Activated CD8-positive, alpha-beta memory T cell treated with anti-CD3 and anti-CD28 coated beads for 24 hours (primary cell): ENCODE measurements around the gene RMRP.

Experiments
- DNase-seq: peaks from one replicate; pipeline ENCODE4 v3.0.0-alpha.2; 2020

The RMRP gene

GRCh38 chr9:35686222-35687203, 28.7 kb upstream of the RMRP start:
- no peak for DNase-seq

DNA sequence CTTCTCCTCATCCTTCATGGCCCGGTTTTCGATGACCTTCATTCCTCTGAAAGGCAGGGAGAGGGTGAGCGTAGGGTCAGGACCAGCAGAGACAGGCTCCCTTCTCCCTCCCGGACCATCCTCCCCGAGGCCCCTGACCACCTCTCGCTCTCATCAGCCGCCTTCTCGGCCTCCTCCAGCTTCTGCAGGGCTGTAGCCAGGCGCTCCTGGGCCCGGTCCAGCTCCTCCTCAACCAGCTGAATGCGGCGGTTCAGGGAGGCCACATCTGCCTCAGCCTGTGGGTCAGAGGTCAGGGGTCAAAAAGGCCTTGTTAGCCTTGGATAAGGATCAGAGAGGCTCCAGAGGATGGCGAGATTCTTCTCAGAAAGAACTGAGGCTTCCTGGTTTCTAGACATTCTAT, 27.7 kb upstream of the RMRP start:
- no peak for DNase-seq

DNA sequence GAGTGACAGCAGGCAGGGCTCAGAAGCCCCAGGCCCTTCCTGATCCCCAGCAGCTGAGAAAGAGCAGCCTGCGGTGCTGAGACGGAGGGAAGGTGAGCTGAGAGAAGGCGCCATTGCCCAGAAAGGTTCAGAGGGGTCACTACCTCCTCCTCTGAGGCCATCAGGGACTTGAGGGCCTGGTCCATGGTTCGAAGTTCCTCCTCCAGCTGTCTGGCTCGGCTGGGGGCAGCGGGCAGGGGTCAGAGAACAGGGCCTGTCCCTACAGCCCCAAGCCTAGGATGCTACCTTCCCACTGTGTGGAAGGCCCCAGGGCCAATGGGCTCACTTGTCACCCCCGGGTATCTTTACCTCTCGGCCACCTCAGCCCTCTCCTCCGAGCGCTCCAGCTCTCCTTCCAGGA, 27.1 kb upstream of the RMRP start:
- DNase-seq = no peak

DNA sequence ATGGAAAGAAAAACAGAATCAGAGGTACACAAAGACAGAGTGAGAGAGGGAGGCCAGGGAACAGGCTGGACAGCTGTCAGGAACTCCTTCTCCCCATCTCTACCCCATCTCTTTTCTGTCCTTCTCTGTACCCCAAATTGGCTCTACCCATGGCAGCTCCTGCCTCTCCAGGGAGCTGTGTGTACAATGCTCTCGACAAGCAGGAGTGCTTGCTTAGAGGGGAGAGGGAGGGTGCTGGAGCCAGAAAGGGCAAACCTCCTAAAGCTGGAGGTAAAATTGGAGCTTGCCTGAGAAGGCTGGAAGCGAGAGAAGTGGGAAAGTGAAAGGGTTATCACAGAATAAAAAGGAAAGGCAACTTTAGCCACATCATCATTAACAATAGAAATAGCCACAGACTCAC, 25.5 kb upstream of the RMRP start:
- DNase-seq = no peak

DNA sequence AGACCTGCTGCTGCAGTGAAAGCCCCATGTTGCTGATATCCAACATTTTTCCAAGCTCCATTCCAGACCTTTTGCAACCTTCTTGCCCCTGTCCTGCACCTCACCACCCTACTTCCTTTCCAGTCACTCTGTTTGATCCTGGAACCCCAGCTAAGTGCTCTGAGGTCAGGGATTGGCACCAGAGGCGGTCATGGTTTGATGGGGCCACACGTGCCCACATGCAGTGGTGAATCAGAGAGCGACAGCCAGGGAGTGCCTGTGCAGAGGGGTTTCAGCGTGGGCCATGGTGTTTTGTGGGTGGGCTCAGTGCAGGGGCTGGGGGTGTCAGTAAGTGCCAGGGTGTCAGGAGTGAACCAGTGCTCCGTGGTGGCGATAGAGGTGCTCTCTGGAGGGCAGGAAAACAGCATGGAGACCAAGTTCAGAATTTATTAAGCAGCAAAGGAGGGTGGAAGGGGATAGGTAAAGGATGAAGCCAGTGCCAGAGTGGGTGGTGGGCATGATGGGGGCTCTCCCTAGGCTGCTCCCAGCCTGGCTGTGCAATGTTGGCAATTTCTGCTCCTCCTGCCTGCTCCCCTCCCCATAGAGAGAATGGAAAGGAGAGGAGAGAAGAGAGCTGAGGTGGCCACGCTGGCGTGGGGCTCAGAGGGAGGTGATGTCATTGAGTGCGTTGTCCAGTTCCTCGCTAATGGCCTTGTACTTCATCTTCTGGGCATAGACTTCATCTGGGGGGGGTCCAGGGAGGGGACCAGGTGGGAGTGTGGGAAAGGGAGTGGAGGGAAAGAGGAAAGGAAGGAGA, 24.9 kb upstream of the RMRP start:
- no peak for DNase-seq

DNA sequence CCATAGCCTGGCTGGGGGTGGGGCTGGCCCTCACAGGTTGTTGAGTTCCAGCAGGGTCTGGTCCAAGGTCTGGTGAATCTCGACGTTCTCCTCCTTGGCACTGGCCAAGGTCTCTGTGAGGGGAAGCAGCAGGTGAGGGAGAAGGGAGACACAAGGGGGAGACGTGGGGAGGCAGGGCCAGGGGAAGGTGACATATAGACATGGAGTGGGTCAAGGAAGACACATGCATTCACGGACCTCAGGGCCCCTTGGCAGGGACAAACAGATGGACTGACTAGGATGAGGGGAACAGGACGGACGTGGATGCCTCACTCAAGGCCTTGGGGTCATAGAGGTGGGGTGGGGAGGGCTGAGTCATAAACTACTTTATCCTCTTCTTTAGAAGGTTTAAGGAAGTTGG, 24.2 kb upstream of the RMRP start:
- no peak for DNase-seq

DNA sequence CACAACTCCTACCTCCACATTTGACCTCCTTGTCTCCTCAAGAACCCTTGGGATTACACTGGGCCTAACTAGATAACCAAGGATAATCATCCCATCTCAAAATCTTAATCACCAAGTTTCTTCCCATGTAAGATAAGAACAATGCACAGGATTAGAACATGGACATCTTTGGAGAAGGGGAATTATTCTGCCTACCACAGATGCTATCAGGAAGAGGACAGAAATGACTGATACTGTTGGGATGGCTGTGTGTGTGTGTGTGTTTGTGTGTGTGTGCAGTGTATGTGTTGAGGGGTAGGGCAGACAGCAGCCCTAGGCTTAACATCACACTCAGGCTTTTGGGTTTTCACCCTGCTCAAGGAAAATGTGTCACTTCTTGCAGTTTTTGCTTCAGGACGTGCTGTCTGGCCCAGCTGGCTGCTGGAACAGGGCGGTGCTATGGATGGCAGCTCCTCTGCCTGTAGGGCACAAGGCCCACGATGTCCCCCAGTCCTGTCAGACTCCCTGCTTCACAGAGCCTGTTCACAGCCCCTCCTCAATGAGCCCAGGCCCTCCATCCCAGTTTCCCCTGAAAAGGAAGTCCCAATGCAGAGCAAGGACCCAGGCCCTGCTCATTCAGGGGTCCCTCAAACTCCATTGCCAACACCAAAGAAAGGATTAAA, 23.7 kb upstream of the RMRP start:
- no peak for DNase-seq

GRCh38 chr9:35680331-35681105, 22.7 kb upstream of the RMRP start:
- no peak for DNase-seq

DNA sequence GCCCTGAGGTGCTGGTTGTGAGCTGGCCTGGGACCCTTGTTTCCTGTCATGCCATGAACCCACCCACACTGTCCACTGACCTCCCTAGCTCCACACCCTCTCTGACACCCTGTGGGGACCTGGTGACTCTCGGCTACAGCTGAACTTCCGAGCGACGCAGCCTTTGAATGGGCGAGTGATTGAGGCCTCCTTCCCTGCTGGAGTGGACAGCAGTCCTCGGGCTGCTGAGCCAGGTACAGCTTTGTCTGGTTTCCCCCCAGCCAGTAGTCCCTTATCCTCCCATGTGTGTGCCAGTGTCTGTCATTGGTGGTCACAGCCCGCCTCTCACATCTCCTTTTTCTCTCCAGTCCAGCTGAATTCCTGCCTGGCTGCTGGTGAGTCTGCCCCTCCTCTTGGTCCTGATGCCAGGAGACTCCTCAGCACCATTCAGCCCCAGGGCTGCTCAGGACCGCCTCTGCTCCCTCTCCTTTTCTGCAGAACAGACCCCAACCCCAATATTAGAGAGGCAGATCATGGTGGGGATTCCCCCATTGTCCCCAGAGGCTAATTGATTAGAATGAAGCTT, 22.0 kb upstream of the RMRP start:
- DNase-seq = no peak

DNA sequence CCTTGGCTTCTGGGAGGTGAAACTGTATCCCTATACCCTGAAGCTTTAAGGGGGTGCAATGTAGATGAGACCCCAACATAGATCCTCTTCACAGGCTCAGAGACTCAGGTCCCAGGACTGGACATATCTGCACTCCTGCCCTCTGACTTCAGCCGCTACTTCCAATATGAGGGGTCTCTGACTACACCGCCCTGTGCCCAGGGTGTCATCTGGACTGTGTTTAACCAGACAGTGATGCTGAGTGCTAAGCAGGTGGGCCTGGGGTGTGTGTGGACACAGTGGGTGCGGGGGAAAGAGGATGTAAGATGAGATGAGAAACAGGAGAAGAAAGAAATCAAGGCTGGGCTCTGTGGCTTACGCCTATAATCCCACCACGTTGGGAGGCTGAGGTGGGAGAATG, 21.3 kb upstream of the RMRP start:
- DNase-seq = no peak

GRCh38 chr9:35675732-35676392, 18.0 kb upstream of the RMRP start:
- peak; percentile 80 for DNase-seq

- DNase-seq = no peak
Observed at GRCh38 chr9:35675204-35675603, 17.4 kb upstream of the RMRP start.

DNA sequence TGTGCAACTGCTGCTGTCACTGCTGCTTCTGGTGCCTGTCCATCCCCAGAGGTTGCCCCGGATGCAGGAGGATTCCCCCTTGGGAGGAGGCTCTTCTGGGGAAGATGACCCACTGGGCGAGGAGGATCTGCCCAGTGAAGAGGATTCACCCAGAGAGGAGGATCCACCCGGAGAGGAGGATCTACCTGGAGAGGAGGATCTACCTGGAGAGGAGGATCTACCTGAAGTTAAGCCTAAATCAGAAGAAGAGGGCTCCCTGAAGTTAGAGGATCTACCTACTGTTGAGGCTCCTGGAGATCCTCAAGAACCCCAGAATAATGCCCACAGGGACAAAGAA, 16.2 kb upstream of the RMRP start:
- DNase-seq = no peak

GRCh38 chr9:35673132-35674024, 15.6 kb upstream of the RMRP start, which contains the start of gene CA9:
Gene CA9 (plus strand): TSS chr9:35673928. CDS start chr9:35673960, 32 bp downstream.
- DNase-seq = no peak

DNA sequence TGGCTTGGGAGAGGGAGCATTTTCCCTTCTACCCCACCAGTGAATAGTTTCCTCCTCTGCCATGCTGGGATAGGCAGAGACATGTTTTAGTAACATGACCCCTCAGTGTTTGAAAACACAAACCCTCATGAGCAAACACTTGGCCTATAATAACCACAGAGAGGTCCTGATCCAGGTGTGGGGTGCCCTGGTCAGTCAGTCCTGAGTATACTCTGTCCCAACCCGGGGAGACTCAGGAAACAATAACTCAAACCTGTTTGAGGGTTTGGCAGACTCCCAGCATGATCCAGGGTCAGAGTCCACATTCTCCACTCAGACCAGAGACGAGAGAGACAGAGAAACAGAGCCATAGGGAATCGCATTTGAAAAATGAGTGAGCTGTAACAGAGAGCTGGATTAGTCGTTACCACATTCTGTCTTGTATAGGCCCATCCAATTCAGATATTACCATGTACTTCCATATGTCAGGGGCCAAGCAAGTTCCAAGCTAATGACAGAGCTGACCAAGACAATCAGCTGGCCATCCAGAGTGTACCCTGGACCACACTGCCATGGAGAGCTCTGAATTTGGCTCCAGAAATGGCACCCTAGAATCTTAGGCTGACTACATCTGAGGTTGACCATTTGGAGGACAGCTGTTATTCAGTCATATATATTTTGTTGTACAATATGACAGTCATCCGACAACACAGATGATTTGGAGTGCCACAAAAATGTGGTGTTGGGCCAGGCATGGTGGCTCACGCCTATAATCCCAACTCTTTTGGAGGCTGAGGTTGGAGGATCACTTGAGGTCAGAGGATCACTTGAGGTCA, 11.7 kb upstream of the RMRP start:
- DNase-seq = no peak

DNA sequence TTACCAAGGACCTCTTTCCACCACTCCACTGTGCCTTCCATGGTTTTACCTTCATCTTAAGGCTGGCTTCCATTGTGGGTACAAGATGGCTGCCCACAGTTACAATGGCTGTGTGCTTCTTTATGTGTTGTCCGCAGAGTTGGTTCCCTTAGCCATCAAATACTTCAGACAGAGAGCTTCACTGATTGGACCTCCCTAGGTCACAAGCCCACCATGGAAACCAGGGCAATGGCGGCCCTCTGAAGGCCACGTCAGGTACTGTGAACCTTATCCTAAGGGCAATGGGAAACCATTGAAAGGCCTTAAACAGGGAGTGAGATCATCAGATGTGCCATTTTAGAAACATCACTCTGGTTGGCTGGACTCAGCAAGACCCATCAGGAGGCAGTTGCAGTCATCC, 10.1 kb upstream of the RMRP start:
- no peak for DNase-seq

DNA sequence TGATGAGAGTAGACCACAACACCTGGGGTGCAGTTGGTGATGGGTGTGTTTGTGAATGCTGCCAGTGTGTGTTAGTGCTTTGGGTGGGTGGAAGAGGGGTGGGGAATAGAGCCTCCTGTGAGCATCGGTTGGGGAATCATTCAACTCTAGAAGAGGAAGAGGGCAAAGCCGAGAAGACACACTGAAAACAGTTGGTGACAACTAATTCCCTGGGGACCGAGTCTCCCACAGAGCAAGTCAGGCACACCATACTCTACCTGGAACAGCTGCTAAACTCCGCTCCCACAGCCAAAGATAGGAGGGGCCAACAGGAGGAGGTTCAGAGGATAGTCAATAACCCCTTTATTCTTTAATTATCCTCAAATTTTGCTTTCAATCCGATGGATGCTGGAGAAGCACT, 8.7 kb upstream of the RMRP start:
- DNase-seq = no peak

DNA sequence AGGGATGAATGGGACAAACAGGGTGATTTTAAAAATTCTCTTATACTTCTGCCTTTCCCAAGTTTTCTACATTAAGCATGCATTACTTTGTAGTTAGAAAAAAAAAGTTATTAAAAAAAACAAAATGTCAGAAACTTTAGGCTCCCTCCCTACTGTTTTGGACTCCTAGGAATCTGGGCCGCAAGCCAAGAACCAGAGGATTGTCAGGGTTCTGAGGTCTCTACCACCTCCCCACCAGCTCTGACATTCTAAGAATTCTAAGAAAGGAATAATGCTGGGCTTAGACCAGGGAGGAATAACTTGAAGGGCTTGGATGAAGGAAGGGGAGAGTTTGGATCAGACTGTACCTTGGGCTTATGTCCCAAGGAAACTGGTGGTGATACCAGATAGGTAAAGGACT, 8.2 kb upstream of the RMRP start:
- no peak for DNase-seq

- no peak for DNase-seq
Observed at GRCh38 chr9:35665471-35665818, 7.6 kb upstream of the RMRP start.
